Measurements from ENCODE around the gene SNX4. TPM values are rescaled to one million over a fixed set of nuclear protein-coding genes. Genes with fewer than 3 reads are reported as not detected.

SNX4 gene
- total and polyA plus RNA-seq, 2 donors (not counting 1 experiment from before 2014, with no cell fraction given) = 4.4 to 26.1 TPM

DNA sequence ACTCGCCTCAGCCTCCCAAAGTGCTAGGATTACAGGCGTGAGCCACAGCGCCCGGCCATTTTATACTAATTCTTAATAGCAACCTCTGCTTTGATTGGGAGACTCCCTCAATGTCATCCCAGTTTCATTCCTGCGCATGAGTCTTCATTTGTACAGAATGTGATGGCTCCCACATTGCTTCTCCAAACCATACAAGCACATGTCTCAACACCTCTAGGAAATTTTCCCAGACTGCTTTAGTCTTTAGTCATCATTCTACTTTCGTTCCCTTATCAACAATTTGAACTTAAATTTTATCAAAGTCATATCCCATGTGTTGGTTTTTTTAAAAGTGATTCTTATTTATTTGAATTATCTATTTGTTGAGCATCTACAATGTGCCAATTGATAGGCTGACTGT lies 58.1 kb downstream of the SNX4 start:
- Histone ChIP-seq H3K4me3 (ENCODE audit: control extremely low read depth in 1 of 5, extremely low read depth in 1 of 5, insufficient read depth in 1 of 5, low read depth in 2 of 5, low read length in 4 of 5) (no peak overlapping the region), H3K27ac (ENCODE audit: low read length in 2 of 2) (no peak overlapping the region), H3K4me1 (ENCODE audit: control insufficient read depth in 2 of 2, insufficient read depth in 2 of 2, low read length in 2 of 2) (no peaks in the 10 kb centered on the region), H2AFZ (ENCODE audit: insufficient read depth, low read depth, low read length, poor library complexity, severe bottlenecking) (no peak overlapping the region), H3K27me3 (replicated peaks in 1 of 4; ENCODE audit: control extremely low read depth in 1 of 4, control insufficient read depth in 3 of 4, insufficient read depth in 4 of 4, low read length in 3 of 4) (no peaks in the 10 kb centered on the region), H3K79me2 (ENCODE audit: control insufficient read depth, insufficient read depth, low read length) (no peaks in the 10 kb centered on the region), H3K9ac (ENCODE audit: low read length) (no peak overlapping the region), H4K20me1 (ENCODE audit: control insufficient read depth, insufficient read depth, low read length, poor library complexity, severe bottlenecking) (no peaks in the 10 kb centered on the region), H3K9me3 (ENCODE audit: control extremely low read depth in 1 of 3, control insufficient read depth in 2 of 3, insufficient read depth in 1 of 3, low read length in 2 of 3) (no peaks in the 10 kb centered on the region), H3K36me3 (replicated peaks in 1 of 2; ENCODE audit: control extremely low read depth in 1 of 2, control insufficient read depth in 1 of 2, extremely low read depth in 1 of 2, insufficient read depth in 2 of 2, low read length in 1 of 2) (peaks cover 9 to 28% of the 10 kb centered on the region in 2 experiments), H3K4me2 (replicated peaks; ENCODE audit: low read depth, low read length, poor library complexity, severe bottlenecking) (no peak overlapping the region)
- POLR2A ChIA-PET = no interaction called here
- CTCF ChIA-PET = no interaction called here
- TF ChIP-seq, protein P1, sequence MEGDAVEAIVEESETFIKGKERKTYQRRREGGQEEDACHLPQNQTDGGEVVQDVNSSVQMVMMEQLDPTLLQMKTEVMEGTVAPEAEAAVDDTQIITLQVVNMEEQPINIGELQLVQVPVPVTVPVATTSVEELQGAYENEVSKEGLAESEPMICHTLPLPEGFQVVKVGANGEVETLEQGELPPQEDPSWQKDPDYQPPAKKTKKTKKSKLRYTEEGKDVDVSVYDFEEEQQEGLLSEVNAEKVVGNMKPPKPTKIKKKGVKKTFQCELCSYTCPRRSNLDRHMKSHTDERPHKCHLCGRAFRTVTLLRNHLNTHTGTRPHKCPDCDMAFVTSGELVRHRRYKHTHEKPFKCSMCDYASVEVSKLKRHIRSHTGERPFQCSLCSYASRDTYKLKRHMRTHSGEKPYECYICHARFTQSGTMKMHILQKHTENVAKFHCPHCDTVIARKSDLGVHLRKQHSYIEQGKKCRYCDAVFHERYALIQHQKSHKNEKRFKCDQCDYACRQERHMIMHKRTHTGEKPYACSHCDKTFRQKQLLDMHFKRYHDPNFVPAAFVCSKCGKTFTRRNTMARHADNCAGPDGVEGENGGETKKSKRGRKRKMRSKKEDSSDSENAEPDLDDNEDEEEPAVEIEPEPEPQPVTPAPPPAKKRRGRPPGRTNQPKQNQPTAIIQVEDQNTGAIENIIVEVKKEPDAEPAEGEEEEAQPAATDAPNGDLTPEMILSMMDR (IDR thresholded peaks at IDR 0.05) = no peak
- no peak for TF ChIP-seq EZH2 (IDR thresholded peaks at IDR 0.05; ENCODE audit: borderline replicate concordance, insufficient read depth, low read depth, low read length, poor library complexity, severe bottlenecking)
- intact Hi-C loops (cut with micrococcal nuclease) = no loop called here
- Mint-ChIP-seq H3K27ac (no peak overlapping the region), H3K9me3 (ENCODE audit: insufficient read depth) (no peaks in the 10 kb centered on the region), H3K4me3 (no peak overlapping the region), H3K27me3 (no peaks in the 10 kb centered on the region), H3K4me1 (no peaks in the 10 kb centered on the region)
- WGBS (ENCODE audit: insufficient coverage) = 100% methylated on average over 5 of the region's 6 CpGs
- ATAC-seq (ENCODE audit: low read depth) = no peak
- no peak for DNase-seq

DNA sequence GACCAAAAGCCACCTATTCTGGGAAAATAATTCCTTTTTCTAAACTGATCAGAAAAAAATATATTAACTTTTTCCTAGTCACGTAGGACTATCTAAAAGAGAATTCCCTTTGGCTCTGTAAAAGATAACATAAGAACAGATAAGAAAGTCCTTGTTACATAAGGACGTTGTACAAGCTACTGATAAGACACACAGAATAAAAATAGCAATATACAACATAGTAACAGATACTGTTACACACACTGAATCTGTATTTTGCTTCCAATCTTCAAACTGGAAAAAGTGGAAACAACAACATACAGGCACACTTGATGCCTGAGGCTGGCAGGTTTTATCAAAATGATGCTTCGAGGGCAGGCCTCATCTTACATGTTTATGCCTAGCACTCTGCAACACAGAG lies 59.8 kb downstream of the SNX4 start:
- no peak for ATAC-seq (ENCODE audit: low read depth)
- WGBS (ENCODE audit: insufficient coverage) = 100% methylated on average over 1 of the region's 3 CpGs
- Histone ChIP-seq H3K79me2 (ENCODE audit: control insufficient read depth, insufficient read depth, low read length) (no peaks in the 10 kb centered on the region), H2AFZ (ENCODE audit: insufficient read depth, low read depth, low read length, poor library complexity, severe bottlenecking) (no peak overlapping the region), H3K9ac (ENCODE audit: low read length) (no peak overlapping the region), H4K20me1 (ENCODE audit: control insufficient read depth, insufficient read depth, low read length, poor library complexity, severe bottlenecking) (no peaks in the 10 kb centered on the region), H3K27me3 (replicated peaks in 1 of 4; ENCODE audit: control extremely low read depth in 1 of 4, control insufficient read depth in 3 of 4, insufficient read depth in 4 of 4, low read length in 3 of 4) (no peaks in the 10 kb centered on the region), H3K27ac (ENCODE audit: low read length in 2 of 2) (no peak overlapping the region), H3K4me2 (replicated peaks; ENCODE audit: low read depth, low read length, poor library complexity, severe bottlenecking) (no peak overlapping the region), H3K4me1 (ENCODE audit: control insufficient read depth in 2 of 2, insufficient read depth in 2 of 2, low read length in 2 of 2) (no peaks in the 10 kb centered on the region), H3K4me3 (ENCODE audit: control extremely low read depth in 1 of 5, extremely low read depth in 1 of 5, insufficient read depth in 1 of 5, low read depth in 2 of 5, low read length in 4 of 5) (no peak overlapping the region), H3K36me3 (replicated peaks in 1 of 2; ENCODE audit: control extremely low read depth in 1 of 2, control insufficient read depth in 1 of 2, extremely low read depth in 1 of 2, insufficient read depth in 2 of 2, low read length in 1 of 2) (peaks cover 11 to 37% of the 10 kb centered on the region in 2 experiments), H3K9me3 (ENCODE audit: control extremely low read depth in 1 of 3, control insufficient read depth in 2 of 3, insufficient read depth in 1 of 3, low read length in 2 of 3) (no peaks in the 10 kb centered on the region)
- ChIA-PET CTCF (no interaction called here), POLR2A (no interaction called here)
- TF ChIP-seq, protein P1 (IDR thresholded peaks at IDR 0.05) = no peak
- no peak for TF ChIP-seq EZH2 (IDR thresholded peaks at IDR 0.05; ENCODE audit: borderline replicate concordance, insufficient read depth, low read depth, low read length, poor library complexity, severe bottlenecking)
- no peak overlapping the region for H3K27ac Mint-ChIP-seq
- no peak overlapping the region for H3K4me3 Mint-ChIP-seq
- intact Hi-C loops (cut with micrococcal nuclease) = no loop called here
- DNase-seq = no peak
- no peaks in the 10 kb centered on the region for H3K4me1 Mint-ChIP-seq
- H3K9me3 Mint-ChIP-seq (ENCODE audit: insufficient read depth) = no peaks in the 10 kb centered on the region
- no peaks in the 10 kb centered on the region for H3K27me3 Mint-ChIP-seq
